ENCODE results near the gene INTS11. TPM values are rescaled to one million over a fixed set of nuclear protein-coding genes. Genes with fewer than 3 reads are reported as not detected.
A peak's percentile ranks its signal among the peaks of the same experiment; 100 is the strongest.

Gene INTS11
- polyA plus RNA-seq, 3 donors: 46.2 to 154 (median 49.6) TPM

DNA sequence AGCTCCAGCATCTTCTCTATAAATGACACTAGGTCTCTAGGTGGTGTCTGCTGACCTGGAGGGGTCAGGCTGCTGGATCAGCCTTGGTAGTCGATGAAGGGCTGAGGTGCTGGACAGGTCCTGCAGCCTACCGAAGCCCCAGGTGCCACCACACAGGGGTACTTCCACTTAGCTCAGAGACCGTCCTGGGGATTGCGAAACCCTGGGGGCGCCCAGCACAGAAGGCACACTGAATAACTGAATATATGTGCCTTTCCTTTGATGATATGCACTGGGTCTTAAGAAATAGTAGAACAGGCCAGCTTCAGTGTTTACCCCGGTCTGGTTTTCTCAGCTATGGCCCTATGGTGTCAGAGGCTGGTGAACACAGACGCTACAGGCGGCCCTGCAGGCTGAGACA lies 61.7 kb downstream of the INTS11 start:
- Histone ChIP-seq H4K20me1 (ENCODE audit: insufficient read depth, low read length) (peaks cover 91% of the 10 kb centered on the region), H2AFZ (ENCODE audit: insufficient read depth, low read depth, low read length, poor library complexity, severe bottlenecking) (no peak overlapping the region), H3K9me3 (replicated peaks in 1 of 2; ENCODE audit: control insufficient read depth in 1 of 2, insufficient read depth in 1 of 2, low read length in 2 of 2) (no peaks in the 10 kb centered on the region), H3K4me1 (ENCODE audit: control insufficient read depth in 1 of 2, insufficient read depth in 2 of 2, low read length in 2 of 2) (peaks cover 15 to 18% of the 10 kb centered on the region in 2 donors), H3K27me3 (ENCODE audit: control insufficient read depth in 2 of 2, insufficient read depth in 2 of 2, low read length in 2 of 2) (no peaks in the 10 kb centered on the region), H3K4me3 (replicated peaks in 1 of 3; ENCODE audit: low read depth in 2 of 3, low read length in 3 of 3) (no peak overlapping the region), H3K36me3 (replicated peaks in 1 of 2; ENCODE audit: control insufficient read depth in 1 of 2, insufficient read depth in 2 of 2, low read length in 2 of 2) (peaks cover 64 to 89% of the 10 kb centered on the region in 2 donors), H3K9ac (ENCODE audit: insufficient read depth, low read length, poor library complexity, severe bottlenecking) (no peak overlapping the region), H3K4me2 (replicated peaks; ENCODE audit: extremely low read depth, low read length, poor library complexity, severe bottlenecking) (no peak overlapping the region), H3K27ac (ENCODE audit: low read depth in 1 of 2, low read length in 2 of 2) (no peak overlapping the region), H3K79me2 (ENCODE audit: insufficient read depth, low read length) (peaks cover 33% of the 10 kb centered on the region)
- peaks cover 0 to 2% (median 0%) of the 10 kb centered on the region in 7 donors for H3K9me3 Mint-ChIP-seq
- DNase-seq: no peak
- 73% methylated on average over 5 of the region's 8 CpGs for WGBS (ENCODE audit: insufficient coverage)
- peak overlapping the region in 2 of 7 donors; percentile 18 to 45 for H3K27ac Mint-ChIP-seq
- H3K4me3 Mint-ChIP-seq: no peak overlapping the region
- H3K4me1 Mint-ChIP-seq: peaks cover 22% of the 10 kb centered on the region
- intact Hi-C loops (cut with micrococcal nuclease): no loop called here
- peaks cover 56 to 83% of the 10 kb centered on the region in 2 donors for H3K36me3 Mint-ChIP-seq
- H3K27me3 Mint-ChIP-seq (ENCODE audit: low read depth in 3 of 3): peaks cover 0 to 2% (median 0%) of the 10 kb centered on the region in 3 donors
- TF ChIP-seq, protein P1, sequence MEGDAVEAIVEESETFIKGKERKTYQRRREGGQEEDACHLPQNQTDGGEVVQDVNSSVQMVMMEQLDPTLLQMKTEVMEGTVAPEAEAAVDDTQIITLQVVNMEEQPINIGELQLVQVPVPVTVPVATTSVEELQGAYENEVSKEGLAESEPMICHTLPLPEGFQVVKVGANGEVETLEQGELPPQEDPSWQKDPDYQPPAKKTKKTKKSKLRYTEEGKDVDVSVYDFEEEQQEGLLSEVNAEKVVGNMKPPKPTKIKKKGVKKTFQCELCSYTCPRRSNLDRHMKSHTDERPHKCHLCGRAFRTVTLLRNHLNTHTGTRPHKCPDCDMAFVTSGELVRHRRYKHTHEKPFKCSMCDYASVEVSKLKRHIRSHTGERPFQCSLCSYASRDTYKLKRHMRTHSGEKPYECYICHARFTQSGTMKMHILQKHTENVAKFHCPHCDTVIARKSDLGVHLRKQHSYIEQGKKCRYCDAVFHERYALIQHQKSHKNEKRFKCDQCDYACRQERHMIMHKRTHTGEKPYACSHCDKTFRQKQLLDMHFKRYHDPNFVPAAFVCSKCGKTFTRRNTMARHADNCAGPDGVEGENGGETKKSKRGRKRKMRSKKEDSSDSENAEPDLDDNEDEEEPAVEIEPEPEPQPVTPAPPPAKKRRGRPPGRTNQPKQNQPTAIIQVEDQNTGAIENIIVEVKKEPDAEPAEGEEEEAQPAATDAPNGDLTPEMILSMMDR (IDR thresholded peaks at IDR 0.05): no peak

DNA sequence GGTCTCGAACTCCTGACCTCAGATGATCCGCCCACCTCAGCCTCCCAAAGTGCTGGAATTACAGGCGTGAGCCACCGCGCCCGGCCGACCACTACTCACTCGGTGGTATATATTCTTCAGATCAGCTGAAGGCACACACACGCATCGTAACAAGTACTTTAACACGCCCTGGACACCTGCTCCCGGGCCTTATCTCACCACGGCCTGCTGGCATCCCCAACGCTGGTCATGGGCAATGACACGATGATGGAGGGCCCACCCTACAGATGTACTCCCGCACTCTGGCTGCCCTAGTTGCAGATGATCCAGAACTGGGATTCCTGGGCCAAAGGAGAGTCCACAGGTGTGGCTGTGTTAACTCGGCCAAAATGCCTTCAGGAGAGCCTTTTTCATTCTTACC lies 62.4 kb downstream of the INTS11 start:
- H3K4me3 ChIP-seq (replicated peaks in 1 of 3; ENCODE audit: low read depth in 2 of 3, low read length in 3 of 3): no peak overlapping the region
- peaks cover 28% of the 10 kb centered on the region for H3K79me2 ChIP-seq (ENCODE audit: insufficient read depth, low read length)
- DNase-seq: no peak
- peaks cover 89% of the 10 kb centered on the region for H4K20me1 ChIP-seq (ENCODE audit: insufficient read depth, low read length)
- peaks cover 15 to 18% of the 10 kb centered on the region in 2 donors for H3K4me1 ChIP-seq (ENCODE audit: control insufficient read depth in 1 of 2, insufficient read depth in 2 of 2, low read length in 2 of 2)
- no peak overlapping the region for H3K27ac ChIP-seq (ENCODE audit: low read depth in 1 of 2, low read length in 2 of 2)
- H3K36me3 ChIP-seq (replicated peaks in 1 of 2; ENCODE audit: control insufficient read depth in 1 of 2, insufficient read depth in 2 of 2, low read length in 2 of 2): peaks cover 61 to 87% of the 10 kb centered on the region in 2 donors
- Mint-ChIP-seq H3K27me3 (ENCODE audit: low read depth in 3 of 3) (peaks cover 0 to 2% (median 0%) of the 10 kb centered on the region in 3 donors), H3K4me1 (peaks cover 22% of the 10 kb centered on the region), H3K36me3 (peaks cover 57 to 82% of the 10 kb centered on the region in 2 donors), H3K9me3 (peaks cover 0 to 2% (median 0%) of the 10 kb centered on the region in 7 donors), H3K27ac (no peak overlapping the region), H3K4me3 (no peak overlapping the region)
- TF ChIP-seq, protein P1 (IDR thresholded peaks at IDR 0.05): no peak
- H3K9me3 ChIP-seq (replicated peaks in 1 of 2; ENCODE audit: control insufficient read depth in 1 of 2, insufficient read depth in 1 of 2, low read length in 2 of 2): no peaks in the 10 kb centered on the region
- 97% methylated on average over 15 of the region's 17 CpGs for WGBS (ENCODE audit: insufficient coverage)
- no peak overlapping the region for H3K9ac ChIP-seq (ENCODE audit: insufficient read depth, low read length, poor library complexity, severe bottlenecking)
- intact Hi-C loops (cut with micrococcal nuclease): no loop called here
- no peak overlapping the region for H2AFZ ChIP-seq (ENCODE audit: insufficient read depth, low read depth, low read length, poor library complexity, severe bottlenecking)
- H3K4me2 ChIP-seq (replicated peaks; ENCODE audit: extremely low read depth, low read length, poor library complexity, severe bottlenecking): no peak overlapping the region
- H3K27me3 ChIP-seq (ENCODE audit: control insufficient read depth in 2 of 2, insufficient read depth in 2 of 2, low read length in 2 of 2): no peaks in the 10 kb centered on the region

Small RNA genes lying within 50 kb of the gene (small RNA-seq; reads per million reads assigned to genes)
- not detected for gene MIR6726 (ENCODE audit: insufficient read length, low read depth)

Other genes with a start within 250 kb of the INTS11 start
- gene C1orf159, start 208.6 kb downstream of the INTS11 start, polyA plus RNA-seq: 10 to 100 TPM in 1 of 3 donors, 1 to 10 TPM in 2; 3.0 to 18.8 (median 3.3) TPM
- gene TTLL10, start 150.8 kb downstream of the INTS11 start, polyA plus RNA-seq: under 1 TPM in 1 of 3 donors, not detected in 2; 0.06 TPM
- not detected for gene TNFRSF18, start 118.1 kb downstream of the INTS11 start, polyA plus RNA-seq
- gene TNFRSF4, start 110.5 kb downstream of the INTS11 start, polyA plus RNA-seq: under 1 TPM in 1 of 3 donors, not detected in 2; 0.05 TPM
- 10 to 100 TPM; 81.7 to 98.9 (median 89.0) TPM for gene SDF4, start 92.7 kb downstream of the INTS11 start, polyA plus RNA-seq
- 1 to 10 TPM; 1.9 to 8.8 (median 7.2) TPM for gene B3GALT6, start 92.4 kb downstream of the INTS11 start, polyA plus RNA-seq
- gene C1QTNF12, start 77.9 kb downstream of the INTS11 start, polyA plus RNA-seq: 1 to 10 TPM in 1 of 3 donors, not detected in 2; 1.1 TPM
- 10 to 100 TPM; 36.5 to 83.2 (median 72.1) TPM for gene UBE2J2, start 50.8 kb downstream of the INTS11 start, polyA plus RNA-seq
- gene SCNN1D, start 44.2 kb downstream of the INTS11 start, polyA plus RNA-seq: 1 to 10 TPM in 1 of 3 donors, not detected in 2; 6.0 TPM
- gene ACAP3, start 16.7 kb downstream of the INTS11 start, polyA plus RNA-seq: 100 to 1,000 TPM in 1 of 3 donors, 1 to 10 TPM in 2; 3.5 to 132 (median 4.0) TPM
- gene PUSL1, start 16.1 kb downstream of the INTS11 start, polyA plus RNA-seq: 10 to 100 TPM; 13.8 to 27.4 (median 14.8) TPM
- 1 to 10 TPM; 6.4 to 7.7 (median 7.4) TPM for gene CPTP, start 142 bp upstream of the INTS11 start, polyA plus RNA-seq
- gene TAS1R3, start 6.6 kb upstream of the INTS11 start, polyA plus RNA-seq: under 1 TPM in 1 of 3 donors, not detected in 2; 0.45 TPM
- gene DVL1, start 24.8 kb upstream of the INTS11 start, polyA plus RNA-seq: 10 to 100 TPM in 1 of 3 donors, under 1 TPM in 2; 0.41 to 29.8 (median 0.55) TPM
- gene MXRA8, start 33.9 kb upstream of the INTS11 start, polyA plus RNA-seq: not detected
- 100 to 1,000 TPM in 2 of 3 donors, 10 to 100 TPM in 1; 59.1 to 160 (median 134) TPM for gene AURKAIP1, start 50.5 kb upstream of the INTS11 start, polyA plus RNA-seq
- 100 to 1,000 TPM in 1 of 3 donors, 10 to 100 TPM in 1, 1 to 10 TPM in 1; 8.6 to 178 (median 10.4) TPM for gene CCNL2, start 74.7 kb upstream of the INTS11 start, polyA plus RNA-seq
- 100 to 1,000 TPM in 2 of 3 donors, 10 to 100 TPM in 1; 84.3 to 186 (median 156) TPM for gene MRPL20, start 82.6 kb upstream of the INTS11 start, polyA plus RNA-seq
- gene ANKRD65, start 96.6 kb upstream of the INTS11 start, polyA plus RNA-seq: under 1 TPM in 1 of 3 donors, not detected in 2; 0.04 TPM
- gene VWA1, start 111.0 kb upstream of the INTS11 start, polyA plus RNA-seq: not detected
- not detected for gene ATAD3C, start 125.0 kb upstream of the INTS11 start, polyA plus RNA-seq
- 10 to 100 TPM in 1 of 3 donors, 1 to 10 TPM in 2; 2.3 to 23.3 (median 2.3) TPM for gene ATAD3B, start 147.1 kb upstream of the INTS11 start, polyA plus RNA-seq
- gene ATAD3A, start 187.5 kb upstream of the INTS11 start, polyA plus RNA-seq: 10 to 100 TPM in 1 of 3 donors, 1 to 10 TPM in 2; 4.1 to 14.0 (median 6.4) TPM
- not detected for gene TMEM240, start 216.0 kb upstream of the INTS11 start, polyA plus RNA-seq